Amygdala (tissue), 56 donors: ENCODE results near the gene ZNF710.
"Not testable (repeated sequence)": the region's sequence is repeated elsewhere in the genome, so short reads cannot be mapped to it uniquely, and the experiment has no call there.

Source experiments
- DNase-seq, 56 donors: peaks; one replicate each; lab custom pipeline; 2025; lab: John Stamatoyannopoulos, UW

ZNF710 gene

DNA sequence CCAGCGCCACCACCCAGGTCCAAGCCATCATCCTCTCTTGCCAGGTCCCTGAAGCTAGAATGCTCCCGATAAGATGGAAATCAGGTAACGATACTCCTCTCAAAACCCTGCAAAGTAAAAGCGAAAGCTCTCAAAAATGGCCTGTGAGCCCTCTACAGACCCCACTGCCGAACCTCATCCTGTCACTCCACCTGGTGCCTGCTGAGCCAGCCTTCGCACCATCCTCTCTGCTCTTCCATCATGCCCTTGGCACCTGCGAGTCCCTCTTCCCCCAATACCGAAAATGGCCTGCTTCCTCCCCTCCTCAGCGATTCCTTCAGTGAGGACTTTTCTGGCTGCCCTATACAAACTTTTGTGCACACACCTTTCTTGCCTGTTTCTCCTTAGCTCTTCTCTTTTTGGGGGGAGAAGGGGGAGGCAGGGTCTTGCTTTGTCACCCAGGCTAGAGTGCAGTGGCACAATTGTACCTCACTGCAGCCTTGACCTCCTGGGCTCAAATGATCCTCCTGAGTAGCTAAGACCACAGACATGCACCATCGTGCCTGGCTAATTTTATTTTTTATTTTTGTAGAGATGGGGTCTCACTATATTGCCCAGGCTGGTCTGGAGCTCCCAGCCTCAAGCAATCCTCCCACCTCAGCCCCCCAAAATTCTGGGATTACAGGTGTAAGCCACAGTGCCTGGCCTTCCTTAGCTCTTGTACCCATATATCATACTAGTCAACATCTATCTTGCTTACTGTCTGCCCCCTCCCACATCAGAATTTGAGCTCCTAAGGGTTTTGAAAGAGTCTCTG is 98.1 kb downstream of the ZNF710 start:
- DNase-seq = no peak

GRCh38 chr15:90099868-90100831 is 99.0 kb downstream of the ZNF710 start:
- peak in 38 of 56 donors; percentile 24 to 79 (median 40) for DNase-seq

GRCh38 chr15:90101130-90101968 is 100.2 kb downstream of the ZNF710 start:
- peak in 48 of 56 donors; percentile 45 to 87 (median 71) for DNase-seq

GRCh38 chr15:90101969-90102890 is 101.1 kb downstream of the ZNF710 start, which contains the start of gene IDH2:
IDH2 (minus strand) TSS chr15:90102468; CDS start chr15:90102390, 78 bp downstream.
- DNase-seq = peak in 51 of 56 donors; percentile 28 to 88 (median 69)

GRCh38 chr15:90103701-90104329 is 102.7 kb downstream of the ZNF710 start:
- DNase-seq = peak in 1 of 56 donors; percentile 10

- no peak for DNase-seq
Observed at GRCh38 chr15:90104551-90104950, 103.4 kb downstream of the ZNF710 start.

- no peak for DNase-seq
Observed at GRCh38 chr15:90105521-90105920, 104.4 kb downstream of the ZNF710 start.

GRCh38 chr15:90106522-90107117 is 105.5 kb downstream of the ZNF710 start:
- peak in 14 of 56 donors; percentile 13 to 40 (median 26) for DNase-seq

- DNase-seq = not testable (repeated sequence)
Observed at GRCh38 chr15:90108038-90108437, 106.9 kb downstream of the ZNF710 start.

DNA sequence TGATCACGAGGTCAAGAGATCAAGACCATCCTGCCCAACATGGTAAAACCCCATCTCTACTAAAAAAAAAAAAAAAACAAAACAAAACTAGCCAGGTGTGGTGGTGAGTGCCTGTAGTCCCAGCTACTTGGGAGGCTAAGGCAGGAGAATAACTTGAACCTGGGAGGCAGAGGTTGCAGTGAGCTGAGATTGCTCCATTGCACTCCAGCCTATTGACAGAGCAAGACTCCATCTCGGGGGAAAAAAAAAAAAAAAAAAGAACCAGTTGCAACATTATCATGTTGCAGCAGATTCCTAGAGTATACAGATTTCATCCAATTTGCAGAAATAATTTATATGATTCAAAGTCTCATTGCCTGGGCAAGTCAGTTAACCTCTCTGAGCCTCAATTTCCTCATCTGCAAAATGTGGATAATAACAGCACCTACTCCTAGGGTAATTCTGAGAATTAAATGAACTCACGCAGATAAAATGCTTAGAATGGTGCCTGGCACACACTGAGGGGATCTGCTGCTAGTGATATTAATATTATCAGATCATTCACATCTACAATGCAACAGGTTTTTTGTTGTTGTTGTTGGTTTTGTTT is 108.1 kb downstream of the ZNF710 start:
- not testable (repeated sequence) for DNase-seq

DNA sequence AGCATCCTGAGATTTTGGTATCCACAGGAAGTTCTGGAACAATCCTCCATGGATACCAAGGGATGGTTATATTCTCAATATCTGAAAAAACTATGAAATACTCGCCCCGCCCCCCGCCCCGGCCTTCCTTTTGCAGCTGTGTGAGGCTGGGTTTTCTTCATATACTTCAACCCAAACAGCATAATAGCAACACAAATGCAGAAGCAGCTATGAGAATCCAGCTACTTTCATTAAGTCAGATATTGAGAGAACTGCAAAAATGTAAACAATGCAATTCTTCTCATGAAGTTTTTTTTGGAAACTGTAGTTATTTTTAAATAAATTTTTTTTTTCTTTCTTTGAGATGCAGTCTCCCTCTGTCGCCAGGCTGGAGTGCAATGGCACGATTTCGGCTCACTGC is 112.0 kb downstream of the ZNF710 start:
- no peak for DNase-seq

- DNase-seq = no peak
Observed at GRCh38 chr15:90114451-90114901, 113.4 kb downstream of the ZNF710 start.

- DNase-seq = no peak
Observed at GRCh38 chr15:90115783-90116182, 114.7 kb downstream of the ZNF710 start.

DNA sequence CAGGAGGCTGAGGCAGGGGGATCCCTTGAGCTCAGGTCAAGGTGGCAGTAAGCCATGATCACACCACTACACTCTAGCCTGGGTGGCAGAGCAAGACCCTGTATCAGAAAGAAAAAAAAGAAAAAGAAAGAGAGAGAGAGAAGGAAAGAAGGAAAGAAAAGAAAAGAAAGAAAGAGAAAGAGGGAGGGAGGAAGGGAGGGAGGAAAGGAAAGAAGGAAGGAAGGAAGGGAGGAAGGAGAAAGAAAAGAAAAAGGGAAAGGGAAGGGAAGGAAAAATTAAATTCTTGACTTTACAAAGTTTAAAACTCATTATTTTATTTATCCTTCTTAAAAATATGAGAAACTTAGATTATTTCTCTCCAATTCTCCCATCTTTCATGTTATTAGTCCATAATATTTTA is 118.2 kb downstream of the ZNF710 start:
- DNase-seq = no peak

GRCh38 chr15:90121086-90121485 is 120.0 kb downstream of the ZNF710 start:
- DNase-seq = no peak

- DNase-seq = no peak
Observed at GRCh38 chr15:90124507-90124906, 123.4 kb downstream of the ZNF710 start.

DNA sequence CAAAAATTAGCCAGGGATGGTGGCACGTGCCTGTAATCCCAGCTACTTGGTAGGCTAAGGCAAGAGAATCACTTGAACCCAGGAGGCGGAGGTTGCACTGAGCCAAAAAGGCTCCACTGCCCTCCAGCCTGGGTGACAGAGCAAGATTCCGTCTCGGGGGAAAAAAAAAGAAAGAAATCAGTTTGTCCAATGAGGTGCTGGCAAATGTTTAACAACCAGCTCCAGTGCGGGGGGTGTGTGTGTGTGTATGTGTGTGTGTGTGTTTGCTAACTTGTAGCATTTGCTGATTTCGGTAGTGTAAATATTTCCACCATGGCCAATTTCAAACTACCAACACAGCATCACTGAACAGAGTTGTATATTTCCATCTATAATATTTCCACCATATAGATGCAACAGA is 124.9 kb downstream of the ZNF710 start:
- DNase-seq = no peak
